H9 (cell line): Measurements from ENCODE around the gene CA11. TPM values are rescaled to one million over a fixed set of nuclear protein-coding genes. Genes with fewer than 3 reads are reported as not detected.

Experiments
- DNase-seq: peaks from one replicate; pipeline ENCODE4 v3.0.0-alpha.2; 2017
- H2AFZ ChIP-seq: one replicate; pipeline ENCODE4 v1.6.1; 2013; ENCODE audit warnings: mild to moderate bottlenecking, low read length, control low read depth, moderate library complexity
- H2AK5ac ChIP-seq: 2 replicates; pipeline ENCODE4 v1.6.1; 2013; ENCODE audit warnings: low read length, control low read depth, mixed read lengths; ENCODE audit not compliant: insufficient read length
- H2BK120ac ChIP-seq: one replicate; pipeline ENCODE4 v1.6.1; 2013; ENCODE audit warnings: low read depth, mild to moderate bottlenecking, low read length, control low read depth, inconsistent platforms; ENCODE audit not compliant: poor library complexity, severe bottlenecking
- H2BK12ac ChIP-seq: 2 replicates; pipeline ENCODE4 v1.6.1; 2013; ENCODE audit warnings: low read length, control low read depth, mixed read lengths, low read depth; ENCODE audit not compliant: insufficient read length
- H2BK15ac ChIP-seq: 2 replicates; pipeline ENCODE4 v1.6.1; 2013; ENCODE audit warnings: low read depth, low read length, control low read depth
- H2BK20ac ChIP-seq: one replicate; pipeline ENCODE4 v1.6.1; 2013; ENCODE audit warnings: low read depth, mild to moderate bottlenecking, low read length, control low read depth, inconsistent platforms; ENCODE audit not compliant: poor library complexity, severe bottlenecking
- H2BK5ac ChIP-seq: 2 replicates; pipeline ENCODE4 v1.6.1; 2013; ENCODE audit warnings: low read length, control low read depth, mixed read lengths; ENCODE audit not compliant: insufficient read length
- H3K14ac ChIP-seq: 2 replicates; pipeline ENCODE4 v1.6.1; 2013; ENCODE audit warnings: low read length, control low read depth; ENCODE audit not compliant: insufficient read depth
- H3K18ac ChIP-seq: 2 replicates; pipeline ENCODE4 v1.6.1; 2013; ENCODE audit warnings: low read depth, mild to moderate bottlenecking, mixed read lengths, low read length, control low read depth; ENCODE audit not compliant: insufficient read length
- H3K23ac ChIP-seq: 2 replicates; pipeline ENCODE4 v1.6.1; 2013; ENCODE audit warnings: low read length, control low read depth, mixed read lengths, low read depth; ENCODE audit not compliant: insufficient read length
- H3K23me2 ChIP-seq: 2 replicates; pipeline ENCODE4 v1.6.1; 2013; ENCODE audit warnings: low read depth, mild to moderate bottlenecking, mixed read lengths, low read length, control low read depth; ENCODE audit not compliant: insufficient read length, poor library complexity, severe bottlenecking
- H3K27ac ChIP-seq: 2 replicates; pipeline ENCODE4 v1.5.1; 2013; ENCODE audit warnings: low read length, control low read depth, mixed read lengths, low read depth; ENCODE audit not compliant: insufficient read length
- H3K27me3 ChIP-seq: 2 replicates; pipeline ENCODE4 v1.6.1; 2013; ENCODE audit warnings: low read length, control low read depth, inconsistent platforms; ENCODE audit not compliant: insufficient read depth
- H3K4ac ChIP-seq: 2 replicates; pipeline ENCODE4 v1.6.1; 2013; ENCODE audit warnings: low read depth, mild to moderate bottlenecking, control low read depth, inconsistent platforms, low read length, moderate library complexity
- H3K4me1 ChIP-seq: 2 replicates; pipeline ENCODE4 v1.6.1; 2013; ENCODE audit warnings: low read length, control low read depth, inconsistent platforms; ENCODE audit not compliant: insufficient read depth
- H3K4me2 ChIP-seq: 2 replicates; pipeline ENCODE4 v1.6.1; 2013; ENCODE audit warnings: low read length, control low read depth, mixed read lengths; ENCODE audit not compliant: insufficient read length, insufficient read depth
- H3K56ac ChIP-seq: 2 replicates; pipeline ENCODE4 v1.6.1; 2013; ENCODE audit warnings: low read depth, mild to moderate bottlenecking, mixed read lengths, low read length, control low read depth; ENCODE audit not compliant: insufficient read length
- H3K79me1 ChIP-seq: 2 replicates; pipeline ENCODE4 v1.6.1; 2013; ENCODE audit warnings: low read depth, mild to moderate bottlenecking, moderate library complexity, low read length, control low read depth, inconsistent platforms; ENCODE audit not compliant: insufficient read depth, poor library complexity, severe bottlenecking
- H3K79me2 ChIP-seq: 2 replicates; pipeline ENCODE4 v1.6.1; 2013; ENCODE audit warnings: low read length, control low read depth, inconsistent platforms; ENCODE audit not compliant: insufficient read depth
- H3K9ac ChIP-seq: 2 replicates; pipeline ENCODE4 v1.6.1; 2013; ENCODE audit warnings: low read length, control low read depth, mixed read lengths; ENCODE audit not compliant: insufficient read length; ENCODE audit errors: extremely low read depth
- H3K9me3 ChIP-seq: one replicate; pipeline ENCODE4 v1.6.1; 2013; ENCODE audit warnings: low read depth, low read length, inconsistent platforms; ENCODE audit not compliant: control insufficient read depth
- H3T11ph ChIP-seq: one replicate; pipeline ENCODE4 v1.6.1; 2013; ENCODE audit warnings: mild to moderate bottlenecking, low read length, control low read depth, inconsistent platforms
- H4K20me1 ChIP-seq: one replicate; pipeline ENCODE4 v1.6.1; 2013; ENCODE audit not compliant: control insufficient read depth, insufficient read length, insufficient read depth
- H4K5ac ChIP-seq: 2 replicates; pipeline ENCODE4 v1.6.1; 2013; ENCODE audit warnings: low read depth, mild to moderate bottlenecking, mixed read lengths, low read length, control low read depth; ENCODE audit not compliant: insufficient read length
- H4K8ac ChIP-seq: replicated peaks from 2 replicates; pipeline ENCODE4 v1.6.1; 2013; ENCODE audit warnings: low read length, control low read depth, mixed read lengths, low read depth; ENCODE audit not compliant: insufficient read length
- H4K91ac ChIP-seq: 2 replicates; pipeline ENCODE4 v1.6.1; 2013; ENCODE audit warnings: low read depth, mild to moderate bottlenecking, moderate library complexity, mixed read lengths, low read length, control low read depth; ENCODE audit not compliant: insufficient read length
- H3K27ac Mint-ChIP-seq, 3 experiments: 2 replicates in 2 of 3; 3 replicates in 1 of 3; pipeline ENCODE4 v1.8.0; 2020 to 2021; ENCODE audit warnings: mixed read lengths in 3 of 3, mild to moderate bottlenecking in 1 of 3, moderate library complexity in 1 of 3
- H3K27me3 Mint-ChIP-seq: 2 replicates; pipeline ENCODE4 v1.8.0; 2021; ENCODE audit warnings: low read depth, mild to moderate bottlenecking, moderate library complexity, mixed read lengths
- H3K36me3 Mint-ChIP-seq, 3 experiments: 2 replicates in 2 of 3; 3 replicates in 1 of 3; pipeline ENCODE4 v1.8.0; 2020 to 2021; ENCODE audit warnings: low read depth in 3 of 3, mixed read lengths in 3 of 3; ENCODE audit not compliant: insufficient read depth in 1 of 3
- H3K4me1 Mint-ChIP-seq, 2 experiments: 2 replicates each; pipeline ENCODE4 v1.8.0; 2020; ENCODE audit warnings: mixed read lengths in 2 of 2
- H3K4me3 Mint-ChIP-seq, 2 experiments: 2 replicates in 1 of 2; 3 replicates in 1 of 2; pipeline ENCODE4 v1.8.0; 2020 to 2021; ENCODE audit warnings: mild to moderate bottlenecking in 2 of 2, mixed read lengths in 2 of 2, moderate library complexity in 1 of 2
- H3K9me3 Mint-ChIP-seq, 2 experiments: 2 replicates in 1 of 2; 3 replicates in 1 of 2; pipeline ENCODE4 v1.8.0; 2020; ENCODE audit warnings: mild to moderate bottlenecking in 2 of 2, mixed read lengths in 2 of 2, moderate library complexity in 1 of 2
- WGBS: extraction: QIAGEN DNeasy Blood & Tissue Kit; methylation state at CpG from one replicate; pipeline ENCODE4 v1.1.7; 2013; ENCODE audit warnings: missing lambda C conversion rate, low lambda C conversion rate, mixed read lengths; ENCODE audit not compliant: insufficient read length; ENCODE audit errors: extremely low coverage; 5-methylcytosine and 5-hydroxymethylcytosine counted together
- total RNA-seq: library from RNA; stranded (reverse); gene quantifications from 2 replicates; pipeline ENCODE4 v1.2.1, GENCODE V29; 2021
- TF ChIP-seq, protein P1 (sequence below): fragments of 200-600 bp; sonication (generic); conservative IDR thresholded peaks from 3 replicates; pipeline ENCODE4 v1.8.0; 2021; ENCODE audit warnings: antibody characterized with exemption, mild to moderate bottlenecking

The CA11 gene
- total RNA-seq, 1 experiment from 2014 or later, result 107 TPM

DNA sequence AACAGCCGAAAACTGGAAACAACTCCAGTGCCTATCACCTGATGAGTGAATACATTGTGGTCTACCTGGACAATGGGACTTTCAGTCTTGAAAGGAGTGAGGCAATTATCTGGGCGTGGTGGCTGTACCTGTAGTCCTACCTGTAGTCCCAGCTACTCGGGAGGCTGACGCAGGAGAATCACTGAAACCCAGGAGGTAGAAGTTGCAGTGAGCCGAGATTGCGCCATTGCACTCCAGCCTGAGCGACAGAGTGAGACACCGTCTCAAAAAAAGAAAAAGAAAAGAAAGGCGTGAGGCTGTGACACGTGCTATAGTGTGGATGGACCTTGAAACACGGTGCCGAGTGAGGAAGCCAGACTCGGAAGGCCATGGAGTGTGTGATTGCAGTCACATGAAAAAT is 30.9 kb upstream of the CA11 start:
- Histone ChIP-seq H3K23ac (no peak overlapping the region), H2BK15ac (no peak overlapping the region), H3K9ac (no peak overlapping the region), H3K79me1 (no peaks in the 10 kb centered on the region), H4K8ac (no peak overlapping the region), H3T11ph (no peak overlapping the region), H2AK5ac (no peak overlapping the region), H3K4ac (no peak overlapping the region), H3K4me2 (no peak overlapping the region), H3K27ac (no peak overlapping the region), H3K23me2 (no peaks in the 10 kb centered on the region), H2BK5ac (no peak overlapping the region), H3K56ac (no peak overlapping the region), H2BK120ac (no peak overlapping the region), H2BK12ac (no peak overlapping the region), H4K5ac (no peak overlapping the region), H2BK20ac (no peak overlapping the region), H2AFZ (no peak overlapping the region), H3K27me3 (no peaks in the 10 kb centered on the region), H3K14ac (no peak overlapping the region), H3K79me2 (no peaks in the 10 kb centered on the region), H3K4me1 (no peaks in the 10 kb centered on the region; the same call in 1 of the 2 replicates), H4K20me1 (no peaks in the 10 kb centered on the region), H3K18ac (no peak overlapping the region), H3K9me3 (no peaks in the 10 kb centered on the region), H4K91ac (no peak overlapping the region)
- Mint-ChIP-seq H3K27ac (no peak overlapping the region; a peak in 1 of 7 replicates), H3K9me3 (no peaks in the 10 kb centered on the region), H3K36me3 (no peaks in the 10 kb centered on the region), H3K4me3 (no peak overlapping the region), H3K4me1 (peaks cover 26 to 30% of the 10 kb centered on the region in 2 experiments), H3K27me3 (peaks cover 7% of the 10 kb centered on the region)
- no peak for DNase-seq
- WGBS, result no CpG with 5 or more reads among the region's 13 CpGs
- TF ChIP-seq, protein P1, sequence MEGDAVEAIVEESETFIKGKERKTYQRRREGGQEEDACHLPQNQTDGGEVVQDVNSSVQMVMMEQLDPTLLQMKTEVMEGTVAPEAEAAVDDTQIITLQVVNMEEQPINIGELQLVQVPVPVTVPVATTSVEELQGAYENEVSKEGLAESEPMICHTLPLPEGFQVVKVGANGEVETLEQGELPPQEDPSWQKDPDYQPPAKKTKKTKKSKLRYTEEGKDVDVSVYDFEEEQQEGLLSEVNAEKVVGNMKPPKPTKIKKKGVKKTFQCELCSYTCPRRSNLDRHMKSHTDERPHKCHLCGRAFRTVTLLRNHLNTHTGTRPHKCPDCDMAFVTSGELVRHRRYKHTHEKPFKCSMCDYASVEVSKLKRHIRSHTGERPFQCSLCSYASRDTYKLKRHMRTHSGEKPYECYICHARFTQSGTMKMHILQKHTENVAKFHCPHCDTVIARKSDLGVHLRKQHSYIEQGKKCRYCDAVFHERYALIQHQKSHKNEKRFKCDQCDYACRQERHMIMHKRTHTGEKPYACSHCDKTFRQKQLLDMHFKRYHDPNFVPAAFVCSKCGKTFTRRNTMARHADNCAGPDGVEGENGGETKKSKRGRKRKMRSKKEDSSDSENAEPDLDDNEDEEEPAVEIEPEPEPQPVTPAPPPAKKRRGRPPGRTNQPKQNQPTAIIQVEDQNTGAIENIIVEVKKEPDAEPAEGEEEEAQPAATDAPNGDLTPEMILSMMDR, result no peak
